A673 (cell line): ENCODE data around the gene ZNF189. TPM values are rescaled to one million over a fixed set of nuclear protein-coding genes. Genes with fewer than 3 reads are reported as not detected.

Source experiments
- BruUV-seq: library from RNA; stranded (reverse); fragments of 400-500 nt; replicated peaks from 2 replicates; lab custom pipeline; 2021; lab: Mats Ljungman, UMichigan
- CTCF ChIA-PET: fragments of 300-600 bp; sonication (Branson Sonifier 250); formaldehyde crosslinking; loops from one replicate; lab custom pipeline; 2022; ENCODE audit warnings: antibody characterized with exemption; lab: Charles Lee
- POLR2A ChIA-PET: fragments of 300-600 bp; sonication (Branson Sonifier 250); formaldehyde crosslinking; loops from one replicate; lab custom pipeline; 2022; ENCODE audit warnings: antibody characterized with exemption; ENCODE audit not compliant: low non-redundant PET; lab: Charles Lee
- DNase-seq: peaks from one replicate; pipeline ENCODE4 v3.0.0-alpha.2; 2015; ENCODE audit warnings: low spot score
- H3K27ac ChIP-seq: fragments of 200-600 bp; sonication (generic); 2 replicates; pipeline ENCODE4 v1.5.1; 2016; ENCODE audit warnings: mixed run types, low read depth, mild to moderate bottlenecking, mixed read lengths, antibody characterized with exemption, low read length; ENCODE audit not compliant: poor library complexity, severe bottlenecking
- H3K27me3 ChIP-seq: fragments of 200-600 bp; sonication (generic); replicated peaks from 2 replicates; pipeline ENCODE4 v1.6.1; 2017; ENCODE audit warnings: mixed run types, low read depth, mild to moderate bottlenecking, mixed read lengths, antibody characterized with exemption, low read length; ENCODE audit not compliant: insufficient read depth, poor library complexity
- H3K36me3 ChIP-seq: fragments of 200-600 bp; sonication (generic); 2 replicates; pipeline ENCODE4 v1.6.1; 2016; ENCODE audit warnings: mixed run types, mild to moderate bottlenecking, mixed read lengths, antibody characterized with exemption, low read length; ENCODE audit not compliant: insufficient read depth, poor library complexity, severe bottlenecking
- H3K4me1 ChIP-seq: fragments of 200-600 bp; sonication (generic); 2 replicates; pipeline ENCODE4 v1.6.1; 2017; ENCODE audit warnings: mixed run types, mild to moderate bottlenecking, mixed read lengths, antibody characterized with exemption, low read length; ENCODE audit not compliant: insufficient read depth, poor library complexity, severe bottlenecking
- H3K4me3 ChIP-seq: fragments of 200-600 bp; sonication (generic); 2 replicates; pipeline ENCODE4 v1.5.1; 2016; ENCODE audit warnings: low read depth, mixed run types, mild to moderate bottlenecking, mixed read lengths, low read length; ENCODE audit not compliant: poor library complexity, severe bottlenecking
- H3K9me3 ChIP-seq: fragments of 200-600 bp; sonication (generic); 2 replicates; pipeline ENCODE4 v1.6.1; 2016; ENCODE audit warnings: mixed run types, low read depth, mild to moderate bottlenecking, mixed read lengths, antibody characterized with exemption, low read length; ENCODE audit not compliant: poor library complexity, severe bottlenecking
- EZH2 ChIP-seq: fragments of 200-600 bp; sonication (generic); IDR thresholded peaks from 2 replicates; pipeline ENCODE4 v1.6.1; 2017; ENCODE audit warnings: borderline replicate concordance, low read depth, mild to moderate bottlenecking, mixed read lengths, antibody characterized with exemption, low read length; ENCODE audit not compliant: poor library complexity, severe bottlenecking
- intact Hi-C: fragments of 100-400 bp; cut with micrococcal nuclease; formaldehyde crosslinking; loops from one replicate; pipeline ENCODE4 v1.10.0; 2022; ENCODE audit not compliant: unreplicated experiment
- total RNA-seq: library from RNA; stranded (reverse); gene quantifications from 2 replicates; pipeline ENCODE4 v1.2.3, GENCODE V29; 2021
- TF ChIP-seq, protein P1 (sequence below): fragments of 300-800, 200-600 bp; sonication (generic); conservative IDR thresholded peaks from 2 replicates; pipeline ENCODE4 v1.5.1; 2017; ENCODE audit warnings: low read depth, mild to moderate bottlenecking, antibody characterized with exemption, low read length, moderate library complexity, mixed read lengths

ZNF189 gene
- total RNA-seq, 1 experiment from 2014 or later: 17.6 TPM

DNA sequence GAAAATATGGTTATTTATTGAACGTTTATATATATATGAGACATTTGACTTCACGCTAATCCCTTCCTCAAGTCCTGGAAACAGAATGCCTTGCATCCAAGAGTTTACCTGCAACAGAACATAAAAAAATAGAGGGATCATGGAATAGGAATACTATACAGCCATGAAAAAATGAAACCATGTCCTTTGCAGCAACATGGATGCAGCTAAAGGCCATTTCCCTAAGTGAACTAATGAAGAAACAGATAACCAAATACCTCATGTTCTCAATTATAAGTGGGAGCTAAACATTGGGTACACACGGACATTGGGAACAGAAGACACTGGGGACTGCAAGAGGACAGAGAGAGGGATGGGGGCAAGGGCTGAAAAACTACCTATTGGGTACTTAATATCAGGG, 26.8 kb upstream of the ZNF189 start:
- no peaks in the 10 kb centered on the region for H3K36me3 ChIP-seq
- H3K27ac ChIP-seq: no peak overlapping the region
- TF ChIP-seq, protein P1, sequence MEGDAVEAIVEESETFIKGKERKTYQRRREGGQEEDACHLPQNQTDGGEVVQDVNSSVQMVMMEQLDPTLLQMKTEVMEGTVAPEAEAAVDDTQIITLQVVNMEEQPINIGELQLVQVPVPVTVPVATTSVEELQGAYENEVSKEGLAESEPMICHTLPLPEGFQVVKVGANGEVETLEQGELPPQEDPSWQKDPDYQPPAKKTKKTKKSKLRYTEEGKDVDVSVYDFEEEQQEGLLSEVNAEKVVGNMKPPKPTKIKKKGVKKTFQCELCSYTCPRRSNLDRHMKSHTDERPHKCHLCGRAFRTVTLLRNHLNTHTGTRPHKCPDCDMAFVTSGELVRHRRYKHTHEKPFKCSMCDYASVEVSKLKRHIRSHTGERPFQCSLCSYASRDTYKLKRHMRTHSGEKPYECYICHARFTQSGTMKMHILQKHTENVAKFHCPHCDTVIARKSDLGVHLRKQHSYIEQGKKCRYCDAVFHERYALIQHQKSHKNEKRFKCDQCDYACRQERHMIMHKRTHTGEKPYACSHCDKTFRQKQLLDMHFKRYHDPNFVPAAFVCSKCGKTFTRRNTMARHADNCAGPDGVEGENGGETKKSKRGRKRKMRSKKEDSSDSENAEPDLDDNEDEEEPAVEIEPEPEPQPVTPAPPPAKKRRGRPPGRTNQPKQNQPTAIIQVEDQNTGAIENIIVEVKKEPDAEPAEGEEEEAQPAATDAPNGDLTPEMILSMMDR: no peak
- no peak for TF ChIP-seq EZH2
- H3K27me3 ChIP-seq: no peaks in the 10 kb centered on the region
- ChIA-PET POLR2A (no interaction called here), CTCF (no interaction called here)
- intact Hi-C loops: no loop called here
- no peaks in the 10 kb centered on the region for H3K4me1 ChIP-seq
- DNase-seq: no peak
- H3K4me3 ChIP-seq: no peak overlapping the region
- H3K9me3 ChIP-seq: no peaks in the 10 kb centered on the region
- no TSS peak for BruUV-seq

DNA sequence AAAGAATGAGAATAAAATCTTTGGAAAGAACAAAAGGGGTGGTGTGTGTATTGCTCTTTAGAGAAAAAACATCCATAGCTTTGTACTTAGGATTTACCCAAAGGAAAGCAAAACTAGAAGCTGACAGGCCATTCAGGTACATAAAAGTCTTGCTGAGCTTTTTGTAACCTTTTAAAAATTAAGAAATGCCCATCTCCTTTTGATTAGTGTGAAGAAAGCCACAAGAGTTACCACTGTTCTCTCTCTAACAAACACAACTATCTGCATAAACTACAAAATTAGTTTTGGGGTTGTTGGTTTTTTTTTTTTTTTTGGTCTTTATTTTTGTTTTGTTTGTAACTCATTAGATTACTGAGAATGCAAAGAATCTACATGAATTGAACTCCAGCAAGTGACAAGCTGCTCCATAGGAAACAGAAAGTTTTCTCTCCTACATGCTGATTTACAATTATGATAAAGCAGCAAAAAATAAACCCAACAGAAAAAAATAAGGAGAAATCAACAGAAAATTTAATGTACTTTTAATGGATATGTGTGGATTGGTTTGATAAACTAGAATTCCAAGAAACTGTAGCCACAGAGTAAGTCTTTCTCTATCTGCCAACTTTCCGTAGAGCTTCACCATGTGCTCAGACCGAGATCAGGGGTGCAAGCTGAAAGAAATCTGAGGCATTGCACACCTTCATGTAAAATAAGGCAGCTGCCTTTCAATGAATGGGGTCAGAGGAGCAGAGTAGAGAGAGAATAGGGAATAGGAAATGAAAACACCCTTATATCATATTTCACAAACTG, 26.1 kb upstream of the ZNF189 start:
- ChIA-PET POLR2A (no interaction called here), CTCF (no interaction called here)
- Histone ChIP-seq H3K9me3 (no peaks in the 10 kb centered on the region), H3K4me3 (no peak overlapping the region), H3K27me3 (no peaks in the 10 kb centered on the region), H3K27ac (no peak overlapping the region), H3K36me3 (no peaks in the 10 kb centered on the region), H3K4me1 (no peaks in the 10 kb centered on the region)
- no peak for DNase-seq
- intact Hi-C loops: no loop called here
- no TSS peak for BruUV-seq
- TF ChIP-seq, protein P1: no peak

DNA sequence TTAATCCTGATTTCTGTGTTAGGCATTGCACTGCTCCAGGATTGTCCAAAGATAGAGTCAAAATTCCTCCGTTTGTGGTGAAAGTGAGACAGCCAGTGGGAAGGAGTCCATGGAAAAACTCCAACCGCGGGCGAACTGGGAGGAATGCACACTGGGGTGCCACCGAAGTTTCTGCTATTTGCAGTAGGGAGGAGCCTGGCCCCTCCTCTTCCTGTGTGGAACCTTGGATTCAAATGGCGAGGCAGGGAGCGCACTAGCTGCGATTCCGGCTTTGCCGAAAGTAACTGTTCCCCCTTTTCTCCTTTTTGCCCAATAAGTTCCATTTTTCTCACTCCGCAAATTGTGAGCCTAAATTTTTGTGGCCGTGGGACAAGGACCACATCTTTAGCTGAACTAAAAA, 23.1 kb upstream of the ZNF189 start:
- no peak for TF ChIP-seq EZH2
- TF ChIP-seq, protein P1: no peak
- no peak for DNase-seq
- Histone ChIP-seq H3K4me3 (no peak overlapping the region), H3K9me3 (no peaks in the 10 kb centered on the region), H3K27ac (no peak overlapping the region), H3K36me3 (no peaks in the 10 kb centered on the region), H3K4me1 (no peaks in the 10 kb centered on the region), H3K27me3 (no peaks in the 10 kb centered on the region)
- intact Hi-C loops: no loop called here
- ChIA-PET POLR2A (no interaction called here), CTCF (no interaction called here)
- no TSS peak for BruUV-seq
